ENCODE data around the gene PRDM16.

DNA sequence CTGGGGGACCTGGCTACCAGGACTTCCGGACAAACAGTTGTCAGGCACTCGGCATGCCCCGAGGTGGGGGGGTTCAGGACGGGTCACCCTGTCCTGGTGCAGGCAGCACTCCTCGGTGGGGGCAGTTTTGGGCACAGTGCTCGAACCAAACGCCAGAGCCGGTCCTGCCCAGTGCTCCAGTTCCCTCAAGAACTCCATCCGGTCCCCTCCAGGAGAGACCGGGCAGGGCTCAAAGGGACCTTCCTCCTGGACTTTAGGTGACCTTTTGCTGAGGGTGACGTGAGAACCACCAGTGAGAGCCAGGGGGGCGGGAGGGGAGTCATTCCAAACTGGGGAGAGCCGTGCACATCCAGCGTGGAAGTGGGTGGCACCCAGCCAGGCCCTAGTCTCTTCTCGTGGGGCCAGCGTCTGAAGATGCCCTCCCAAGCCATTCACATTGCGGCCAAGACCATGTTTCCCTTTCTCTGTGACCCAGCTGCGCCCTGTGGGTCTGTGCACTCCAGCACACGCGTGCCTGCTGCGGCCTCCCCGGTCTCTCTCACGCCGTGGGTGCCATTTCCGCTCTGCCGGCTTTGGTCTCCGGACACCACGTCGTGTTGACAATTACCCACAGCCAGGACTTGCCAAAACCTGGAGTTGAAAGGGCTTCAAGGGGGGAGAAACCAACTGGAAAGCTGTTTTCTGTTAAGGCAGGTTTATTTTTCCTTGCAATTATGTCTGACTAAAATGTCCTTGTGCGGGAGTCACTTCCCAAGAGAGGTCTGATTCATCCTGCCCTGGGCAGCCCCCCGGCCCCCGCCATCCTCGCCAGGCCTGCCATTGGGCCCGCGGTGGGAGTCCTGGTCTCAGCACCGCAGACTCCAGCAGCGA, 206.7 kb downstream of the PRDM16 start:
- TF ChIP-seq, protein P1, sequence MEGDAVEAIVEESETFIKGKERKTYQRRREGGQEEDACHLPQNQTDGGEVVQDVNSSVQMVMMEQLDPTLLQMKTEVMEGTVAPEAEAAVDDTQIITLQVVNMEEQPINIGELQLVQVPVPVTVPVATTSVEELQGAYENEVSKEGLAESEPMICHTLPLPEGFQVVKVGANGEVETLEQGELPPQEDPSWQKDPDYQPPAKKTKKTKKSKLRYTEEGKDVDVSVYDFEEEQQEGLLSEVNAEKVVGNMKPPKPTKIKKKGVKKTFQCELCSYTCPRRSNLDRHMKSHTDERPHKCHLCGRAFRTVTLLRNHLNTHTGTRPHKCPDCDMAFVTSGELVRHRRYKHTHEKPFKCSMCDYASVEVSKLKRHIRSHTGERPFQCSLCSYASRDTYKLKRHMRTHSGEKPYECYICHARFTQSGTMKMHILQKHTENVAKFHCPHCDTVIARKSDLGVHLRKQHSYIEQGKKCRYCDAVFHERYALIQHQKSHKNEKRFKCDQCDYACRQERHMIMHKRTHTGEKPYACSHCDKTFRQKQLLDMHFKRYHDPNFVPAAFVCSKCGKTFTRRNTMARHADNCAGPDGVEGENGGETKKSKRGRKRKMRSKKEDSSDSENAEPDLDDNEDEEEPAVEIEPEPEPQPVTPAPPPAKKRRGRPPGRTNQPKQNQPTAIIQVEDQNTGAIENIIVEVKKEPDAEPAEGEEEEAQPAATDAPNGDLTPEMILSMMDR (IDR thresholded peaks at IDR 0.05; ENCODE audit: borderline replicate concordance, extremely low read depth, low read length, poor library complexity, severe bottlenecking) = no peak
- no peak for TF ChIP-seq EZH2 (IDR thresholded peaks at IDR 0.05; ENCODE audit: borderline replicate concordance, low read depth, low read length, severe bottlenecking)
